Chondrocyte (in vitro differentiated cells): ENCODE results near the gene RAD51C. TPM values are rescaled to one million over a fixed set of nuclear protein-coding genes. Genes with fewer than 3 reads are reported as not detected.
"Not testable (repeated sequence)": the region's sequence is repeated elsewhere in the genome, so short reads cannot be mapped to it uniquely, and the experiment has no call there.

Source experiments
- DNase-seq: peaks from one replicate; pipeline ENCODE4 v3.0.0; 2021; ENCODE audit warnings: mixed read lengths, low spot score
- H3K27ac Mint-ChIP-seq: one replicate; pipeline ENCODE4 v1.8.0; 2021; ENCODE audit warnings: mild to moderate bottlenecking, moderate library complexity, mixed read lengths; ENCODE audit not compliant: unreplicated experiment
- H3K27me3 Mint-ChIP-seq: 2 replicates; pipeline ENCODE4 v1.8.0; 2021; ENCODE audit warnings: low read depth, mixed read lengths
- H3K36me3 Mint-ChIP-seq: 2 replicates; pipeline ENCODE4 v1.8.0; 2021; ENCODE audit warnings: low read depth, mixed read lengths
- H3K4me1 Mint-ChIP-seq: 2 replicates; pipeline ENCODE4 v1.8.0; 2021; ENCODE audit warnings: low read depth, mild to moderate bottlenecking, mixed read lengths
- H3K4me3 Mint-ChIP-seq: one replicate; pipeline ENCODE4 v1.8.0; 2021; ENCODE audit warnings: mild to moderate bottlenecking, moderate library complexity, mixed read lengths; ENCODE audit not compliant: unreplicated experiment
- H3K9me3 Mint-ChIP-seq: 2 replicates; pipeline ENCODE4 v1.8.0; 2021; ENCODE audit warnings: low read depth, mixed read lengths
- CTCF ChIP-seq: fragments of 200-600 bp; sonication (generic); IDR thresholded peaks from 2 replicates; pipeline ENCODE4 v1.5.0; 2021; ENCODE audit warnings: antibody characterized with exemption, mild to moderate bottlenecking, moderate library complexity
- total RNA-seq: library from RNA; stranded (reverse); gene quantifications from 3 replicates; pipeline ENCODE4 v1.2.1, GENCODE V29; 2021

Gene RAD51C
- total RNA-seq, 1 donor from 2014 or later, result 22.3 TPM

GRCh38 chr17:58758890-58759289 is 66.5 kb downstream of the RAD51C start:
- Mint-ChIP-seq H3K27me3 (no peaks in the 10 kb centered on the region), H3K36me3 (no peaks in the 10 kb centered on the region), H3K9me3 (no peaks in the 10 kb centered on the region), H3K27ac (no peak overlapping the region), H3K4me3 (no peak overlapping the region), H3K4me1 (peaks cover 13% of the 10 kb centered on the region)
- no peak for TF ChIP-seq CTCF
- DNase-seq, result no peak

GRCh38 chr17:58759522-58759921 is 67.1 kb downstream of the RAD51C start:
- peaks cover 13% of the 10 kb centered on the region for H3K4me1 Mint-ChIP-seq
- DNase-seq, result no peak
- no peak for TF ChIP-seq CTCF
- no peaks in the 10 kb centered on the region for H3K9me3 Mint-ChIP-seq
- H3K4me3 Mint-ChIP-seq, result no peak overlapping the region
- no peak overlapping the region for H3K27ac Mint-ChIP-seq
- no peaks in the 10 kb centered on the region for H3K36me3 Mint-ChIP-seq
- H3K27me3 Mint-ChIP-seq, result no peaks in the 10 kb centered on the region

- Mint-ChIP-seq H3K4me1 (peaks cover 11% of the 10 kb centered on the region), H3K4me3 (no peak overlapping the region), H3K27ac (no peak overlapping the region), H3K9me3 (no peaks in the 10 kb centered on the region), H3K27me3 (no peaks in the 10 kb centered on the region), H3K36me3 (no peaks in the 10 kb centered on the region)
- no peak for TF ChIP-seq CTCF
- no peak for DNase-seq
Observed at GRCh38 chr17:58760248-58760647, 67.8 kb downstream of the RAD51C start.

GRCh38 chr17:58763263-58763662 is 70.9 kb downstream of the RAD51C start:
- Mint-ChIP-seq H3K27me3 (no peaks in the 10 kb centered on the region), H3K4me1 (no peaks in the 10 kb centered on the region), H3K27ac (no peak overlapping the region), H3K9me3 (no peaks in the 10 kb centered on the region), H3K4me3 (no peak overlapping the region), H3K36me3 (no peaks in the 10 kb centered on the region)
- no peak for TF ChIP-seq CTCF
- no peak for DNase-seq

- no peak for TF ChIP-seq CTCF
- Mint-ChIP-seq H3K9me3 (no peaks in the 10 kb centered on the region), H3K4me1 (no peaks in the 10 kb centered on the region), H3K27ac (no peak overlapping the region), H3K36me3 (no peaks in the 10 kb centered on the region), H3K27me3 (no peaks in the 10 kb centered on the region), H3K4me3 (no peak overlapping the region)
- no peak for DNase-seq
Observed at GRCh38 chr17:58764373-58764772, 72.0 kb downstream of the RAD51C start.

GRCh38 chr17:58778482-58778881 is 86.1 kb downstream of the RAD51C start:
- not testable (repeated sequence) for H3K27ac Mint-ChIP-seq, H3K36me3 Mint-ChIP-seq, H3K4me1 Mint-ChIP-seq, H3K27me3 Mint-ChIP-seq, H3K4me3 Mint-ChIP-seq, DNase-seq, H3K9me3 Mint-ChIP-seq
